Stimulated activated naive CD4-positive, alpha-beta T cell (primary cell): ENCODE results near the gene ZNF574.

Experiments used
- DNase-seq, 6 experiments: peaks; one replicate each; lab custom pipeline; 2025; lab: John Stamatoyannopoulos, UW

The ZNF574 gene

DNA sequence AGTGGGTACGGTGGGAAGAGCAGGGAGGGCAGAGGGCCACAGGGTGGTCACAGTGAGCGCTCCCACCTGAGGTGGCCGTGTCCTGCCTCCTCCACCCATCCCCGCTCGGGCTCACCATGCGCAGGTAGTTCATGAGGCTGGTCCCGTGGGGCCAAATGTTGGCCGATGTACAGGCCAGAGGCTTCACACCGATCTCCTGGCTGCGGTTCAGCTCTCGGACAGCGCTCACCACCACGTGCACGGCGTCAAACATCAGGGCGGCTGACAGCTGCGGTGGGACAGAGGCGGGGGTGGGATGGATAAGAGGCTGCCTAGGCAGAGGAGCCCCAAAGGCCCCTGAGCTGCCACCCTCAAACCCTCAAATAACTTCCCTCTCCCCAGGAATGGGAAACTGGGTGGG, 21.8 kb upstream of the ZNF574 start:
- no peak for DNase-seq

GRCh38 chr19:42057846-42058245, 18.1 kb upstream of the ZNF574 start:
- no peak for DNase-seq

- DNase-seq: no peak
Observed at GRCh38 chr19:42059196-42059595, 16.8 kb upstream of the ZNF574 start.

GRCh38 chr19:42060117-42060516, 15.8 kb upstream of the ZNF574 start:
- DNase-seq: no peak

GRCh38 chr19:42062381-42062780, 13.6 kb upstream of the ZNF574 start:
- no peak for DNase-seq

- DNase-seq: no peak
Observed at GRCh38 chr19:42064432-42064831, 11.5 kb upstream of the ZNF574 start.

- DNase-seq: no peak
Observed at GRCh38 chr19:42065051-42065450, 10.9 kb upstream of the ZNF574 start.

GRCh38 chr19:42065511-42065910, 10.5 kb upstream of the ZNF574 start:
- DNase-seq: no peak

DNA sequence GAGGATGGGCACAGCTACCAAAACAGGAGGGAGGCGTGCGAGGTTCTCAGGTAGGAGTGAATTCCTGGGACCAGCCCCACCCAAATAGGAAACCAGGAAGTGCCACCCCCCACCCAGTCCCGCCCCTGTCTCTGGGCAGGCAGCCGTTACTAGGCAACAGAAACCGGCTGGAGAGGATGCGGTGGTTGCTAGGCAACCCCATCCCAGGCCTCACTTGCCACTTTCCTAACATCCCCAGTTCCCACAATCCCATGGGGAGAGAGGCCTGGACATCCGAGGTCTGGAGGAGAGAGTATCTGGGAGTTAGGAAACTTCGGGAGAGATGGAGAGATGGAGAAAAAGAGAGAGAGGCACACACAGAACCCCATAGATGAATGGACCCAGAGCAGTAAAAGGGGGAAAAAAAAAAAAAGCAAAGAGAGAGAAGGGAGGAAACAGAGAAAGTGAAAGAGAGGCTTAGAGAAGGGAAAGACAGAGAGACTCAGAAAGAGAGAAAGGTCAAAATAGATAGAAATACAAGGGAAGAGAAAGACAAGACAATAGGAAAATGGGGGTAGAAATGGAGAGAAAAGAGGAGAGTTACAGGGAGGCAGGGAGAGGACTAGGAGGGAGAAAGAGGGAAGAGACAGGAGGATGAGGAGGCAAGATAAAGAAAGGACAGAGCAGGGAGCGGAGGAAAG, 9.8 kb upstream of the ZNF574 start:
- DNase-seq: no peak

- DNase-seq: no peak
Observed at GRCh38 chr19:42067315-42067888, 8.6 kb upstream of the ZNF574 start.

GRCh38 chr19:42068361-42068755, 7.6 kb upstream of the ZNF574 start:
- no peak for DNase-seq

- no peak for DNase-seq
Observed at GRCh38 chr19:42068756-42069571, 7.0 kb upstream of the ZNF574 start.

- peak in 1 of 6 experiments; percentile 11 for DNase-seq
Observed at GRCh38 chr19:42069619-42070351, 6.2 kb upstream of the ZNF574 start, which contains the start of gene GRIK5. GRIK5 (minus strand) TSS chr19:42070206; CDS start chr19:42065770, 4,436 bp downstream.

DNA sequence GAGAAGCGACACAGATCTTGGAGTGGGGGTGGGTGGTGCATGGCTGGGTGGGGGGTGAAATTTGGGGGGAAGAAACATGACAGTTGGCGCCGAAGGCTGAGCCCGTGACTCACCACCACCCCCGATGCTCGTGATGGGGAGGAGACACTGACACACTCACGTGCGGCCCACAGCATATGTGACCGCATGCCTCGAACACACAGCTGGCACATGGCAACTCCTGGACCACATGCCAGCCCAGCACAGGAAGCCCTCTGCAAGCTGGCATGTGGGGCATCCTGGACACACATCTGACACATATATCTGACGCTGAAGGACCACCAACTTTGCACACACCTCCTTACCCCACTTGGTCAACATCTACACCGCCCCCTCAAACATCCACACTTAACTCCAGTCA, 4.7 kb upstream of the ZNF574 start:
- DNase-seq: no peak

GRCh38 chr19:42074513-42075363, 1.2 kb upstream of the ZNF574 start:
- no peak for DNase-seq

DNA sequence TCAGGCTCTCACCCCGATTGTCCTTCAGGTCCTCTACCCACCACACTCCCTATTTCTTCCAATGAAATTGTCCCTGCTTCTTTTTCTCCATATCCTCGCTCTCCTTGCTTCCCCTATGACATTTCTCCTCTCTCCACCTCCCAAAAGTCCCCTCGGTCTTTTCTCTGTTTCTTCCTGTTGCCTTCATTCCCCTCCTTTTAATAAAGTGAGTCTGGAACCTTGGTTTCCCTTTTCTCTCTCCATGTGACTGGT, 676 bp upstream of the ZNF574 start:
- DNase-seq: no peak

DNA sequence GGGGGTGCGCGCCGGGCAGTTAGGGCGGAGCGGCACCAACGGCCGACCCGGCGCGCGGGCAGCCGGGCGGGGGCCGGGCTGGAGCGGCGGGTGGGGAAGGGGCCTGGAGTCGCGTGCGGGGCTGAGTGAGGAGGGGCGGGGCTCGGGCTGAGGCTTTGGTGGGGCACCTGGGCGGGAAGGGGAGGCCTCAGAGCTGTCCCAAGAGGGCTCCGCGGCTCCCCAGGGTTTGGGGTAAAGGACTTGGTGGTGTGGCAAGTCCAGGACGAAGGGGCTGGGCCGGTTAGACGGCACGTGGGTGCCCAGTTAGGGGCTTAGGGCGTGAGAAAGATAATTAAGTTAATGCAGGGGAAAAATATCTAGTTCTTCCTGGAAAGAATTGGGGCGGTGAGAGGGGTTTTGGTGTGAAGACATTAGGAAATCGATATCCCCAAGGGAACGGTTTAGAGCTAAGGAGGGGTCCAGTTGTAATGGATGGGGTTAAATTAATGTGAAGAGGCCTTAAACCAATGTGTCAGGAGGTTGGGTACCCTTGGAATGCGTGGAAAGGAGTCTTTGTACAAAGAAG, 496 bp downstream of the ZNF574 start:
- DNase-seq: peak in 5 of 6 experiments; percentile 27 to 66 (median 60)

DNA sequence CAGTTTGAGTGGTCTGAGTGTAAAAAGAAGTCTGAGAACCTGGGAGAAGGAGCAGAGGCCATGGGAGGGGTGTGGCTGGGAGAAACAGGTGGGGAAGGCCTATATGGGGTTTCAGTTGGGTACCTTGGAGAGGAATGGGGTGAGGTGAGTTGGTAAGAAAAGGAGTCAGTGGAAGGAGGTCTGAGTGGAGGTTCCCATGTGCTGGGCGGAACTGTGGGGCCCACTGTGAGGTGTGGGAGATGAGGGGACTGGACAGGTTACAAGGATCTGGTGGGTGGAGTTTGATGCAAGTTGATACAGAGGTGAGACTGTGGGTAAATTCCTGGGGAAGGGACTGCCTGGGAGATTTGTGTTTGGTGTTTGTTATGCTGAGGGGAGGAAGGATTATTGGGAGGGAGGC, 2.1 kb downstream of the ZNF574 start:
- no peak for DNase-seq

GRCh38 chr19:42078538-42079275, 2.7 kb downstream of the ZNF574 start:
- DNase-seq: no peak

DNA sequence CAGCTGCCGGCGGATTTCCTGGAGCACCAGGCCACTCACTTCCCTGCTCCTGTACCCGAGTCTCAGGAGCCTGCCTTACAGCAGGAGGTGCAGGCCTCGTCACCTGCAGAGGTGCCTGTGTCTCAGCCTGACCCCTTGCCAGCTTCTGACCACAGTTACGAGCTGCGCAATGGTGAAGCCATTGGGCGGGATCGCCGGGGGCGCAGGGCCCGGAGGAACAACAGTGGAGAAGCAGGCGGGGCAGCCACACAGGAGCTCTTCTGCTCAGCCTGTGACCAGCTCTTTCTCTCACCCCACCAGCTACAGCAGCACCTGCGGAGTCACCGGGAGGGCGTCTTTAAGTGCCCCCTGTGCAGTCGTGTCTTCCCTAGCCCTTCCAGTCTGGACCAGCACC, 3.3 kb downstream of the ZNF574 start:
- no peak for DNase-seq
